Measurements from ENCODE around the gene FAM110A. TPM values are rescaled to one million over a fixed set of nuclear protein-coding genes. Genes with fewer than 3 reads are reported as not detected.
A peak's percentile ranks its signal among the peaks of the same experiment; 100 is the strongest.

The FAM110A gene
- total and polyA plus RNA-seq, 2 of the 8 experiments (the other 6 are each of a cell fraction or from before 2014, with no cell fraction given) = 10.1 to 10.9 TPM

DNA sequence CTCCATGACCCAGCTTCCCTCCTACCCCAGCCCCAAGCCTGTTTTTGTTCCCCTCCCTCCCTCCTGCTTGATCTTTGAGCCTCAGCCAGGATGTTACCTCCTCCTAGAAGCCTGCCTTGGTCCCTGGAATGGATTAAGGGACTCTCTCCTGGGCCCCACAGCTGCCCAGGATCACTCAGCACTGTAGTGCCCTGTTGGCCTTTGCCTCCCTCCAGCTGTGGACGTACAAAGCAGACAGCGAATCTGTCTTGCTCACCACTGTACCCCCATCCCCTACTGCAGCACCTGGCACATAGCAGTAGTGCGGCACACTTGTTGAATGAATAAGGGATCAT lies 11.8 kb upstream of the FAM110A start:
- H3K23me2 ChIP-seq (ENCODE audit: low read depth, low read length) = no peaks in the 10 kb centered on the region
- no peak overlapping the region for H2AK5ac ChIP-seq (ENCODE audit: low read depth, low read length)
- TF ChIP-seq JUN (IDR thresholded peaks at IDR 0.05; ENCODE audit: low read depth, low read length) (no peak), GABPA (IDR thresholded peaks at IDR 0.05; ENCODE audit: borderline replicate concordance, insufficient read depth, low read length) (no peak), RXRA (IDR thresholded peaks at IDR 0.05; ENCODE audit: insufficient read depth, low read depth, low read length) (no peak), TCF12 (IDR thresholded peaks at IDR 0.05; ENCODE audit: low read depth, low read length) (no peak), CBX5 (IDR thresholded peaks at IDR 0.05; ENCODE audit: low read depth, low read length) (no peak), EZH2 (IDR thresholded peaks at IDR 0.05; ENCODE audit: low read depth, low read length, severe bottlenecking) (no peak), MAFK (IDR thresholded peaks at IDR 0.05; ENCODE audit: low read depth, low read length) (no peak), FOSL1 (IDR thresholded peaks at IDR 0.05; ENCODE audit: insufficient read depth, low read depth, low read length) (no peak), CREB1 (IDR thresholded peaks at IDR 0.05) (no peak), TAF7 (optimal IDR thresholded peaks at IDR 0.05; ENCODE audit: borderline replicate concordance, low read depth, low read length) (no peak), BRCA1 (IDR thresholded peaks at IDR 0.05; ENCODE audit: low read depth, low read length) (no peak), TAF1 (IDR thresholded peaks at IDR 0.05; ENCODE audit: low read depth, low read length) (no peak), KDM1A (IDR thresholded peaks at IDR 0.05; ENCODE audit: borderline replicate concordance, low read length) (no peak), NRF1 (IDR thresholded peaks at IDR 0.05; ENCODE audit: low read depth, low read length) (no peak), POLR2A (IDR thresholded peaks at IDR 0.05; ENCODE audit: control extremely low read depth in 1 of 2, low read depth in 2 of 2, low read length in 2 of 2) (no peak), BCL11A (IDR thresholded peaks at IDR 0.05; ENCODE audit: low read depth in 2 of 2, low read length in 2 of 2) (no peak)

More for the DNA sequence above, 11.8 kb upstream of the FAM110A start:
- no peak overlapping the region for H3K14ac ChIP-seq (ENCODE audit: insufficient read length)
- DNase-seq (ENCODE audit: low read depth in 1 of 2, low spot score in 2 of 2) (no peak), FAIRE-seq (no peak)
- no peak overlapping the region for H3K27ac ChIP-seq (ENCODE audit: low read depth, low read length)
- no peaks in the 10 kb centered on the region for H3K79me2 ChIP-seq (ENCODE audit: control insufficient read depth in 1 of 2, insufficient read depth in 2 of 2, low read length in 2 of 2)
- H3K4me3 ChIP-seq (ENCODE audit: extremely low read depth in 1 of 4, insufficient read depth in 2 of 4, low read depth in 3 of 4, low read length in 4 of 4) = no peak overlapping the region
- H4K5ac ChIP-seq (ENCODE audit: insufficient read length, low read depth, low read length) = no peak overlapping the region
- no peak overlapping the region for H3K4ac ChIP-seq (replicated peaks; ENCODE audit: insufficient read length, low read depth, low read length)
- H3K18ac ChIP-seq (ENCODE audit: extremely low read depth, low read length) = no peak overlapping the region
- no peaks in the 10 kb centered on the region for H4K20me1 ChIP-seq (replicated peaks in 1 of 2; ENCODE audit: control insufficient read depth in 1 of 2, insufficient read depth in 2 of 2, low read length in 2 of 2)
- H3K36me3 ChIP-seq (ENCODE audit: control insufficient read depth in 2 of 4, insufficient read depth in 4 of 4, low read length in 3 of 4) = no peaks in the 10 kb centered on the region
- H2AFZ ChIP-seq (ENCODE audit: low read length) = 0 out of 2 replicates have a peak overlapping the region, but pooled peaks have one; percentile 36
- no peak overlapping the region for H3K56ac ChIP-seq (replicated peaks; ENCODE audit: insufficient read length, low read depth, low read length)
- no peak overlapping the region for H2BK120ac ChIP-seq (replicated peaks; ENCODE audit: low read depth, low read length)
- peaks cover 0 to 6% (median 0%) of the 10 kb centered on the region in 4 experiments; a peak in 1 of 7 replicates for H3K4me1 ChIP-seq (replicated peaks in 1 of 4; ENCODE audit: control insufficient read depth in 3 of 4, insufficient read depth in 4 of 4, low read length in 3 of 4)
- no peaks in the 10 kb centered on the region for H3K27me3 ChIP-seq (replicated peaks in 1 of 4; ENCODE audit: control insufficient read depth in 3 of 4, extremely low read depth in 1 of 4, insufficient read depth in 3 of 4, low read length in 3 of 4)
- no peak overlapping the region for H3K4me2 ChIP-seq (ENCODE audit: insufficient read depth in 1 of 2, low read depth in 2 of 2, low read length in 2 of 2)
- no peak overlapping the region for H2BK15ac ChIP-seq (ENCODE audit: low read length)
- no peak overlapping the region for H2BK5ac ChIP-seq (ENCODE audit: low read depth, low read length)
- H3K23ac ChIP-seq (ENCODE audit: insufficient read length) = no peak overlapping the region
- 82% methylated on average over 3 of the region's 3 CpGs; no CpG with 5 or more reads in 1 of the 2 experiments for WGBS, 2 experiments (ENCODE audit: extremely low coverage in 1 of 2, insufficient coverage in 1 of 2, insufficient read length in 1 of 2, insufficient replicate concordance in 2 of 2, low coverage in 1 of 2, low lambda C conversion rate in 2 of 2, missing lambda C conversion rate in 1 of 2)
- no peaks in the 10 kb centered on the region for H3K79me1 ChIP-seq (ENCODE audit: low read depth, low read length)
- CTCF ChIA-PET (ENCODE audit: partially characterized antibody) = interaction anchor here (0.8 to 10.2 kb wide), 2 partner anchors 29 to 135 kb away, joined by 4 to 153 read pairs; no protein-coding TSS in a partner anchor
- no peak overlapping the region for H4K91ac ChIP-seq (replicated peaks; ENCODE audit: insufficient read length, low read length)
- peak overlapping the region; percentile 9; the same call in 1 of the 2 replicates for H4K8ac ChIP-seq (ENCODE audit: extremely low read depth, insufficient read depth, low read length)
- no peaks in the 10 kb centered on the region for H3K9me3 ChIP-seq (ENCODE audit: insufficient read depth in 2 of 2, low read depth in 1 of 2, low read length in 1 of 2)
- POLR2A ChIA-PET (ENCODE audit: partially characterized antibody) = interaction anchor here (1.5 kb wide), 1 partner anchor 11 kb away, joined by 5 read pairs; the partner anchor contains the start of gene FAM110A
- no peak overlapping the region for H2BK12ac ChIP-seq (ENCODE audit: low read depth, low read length)
- H3K9ac ChIP-seq (replicated peaks in 1 of 4; ENCODE audit: extremely low read depth in 1 of 4, low read depth in 3 of 4, low read length in 3 of 4) = no peak overlapping the region
- no peak overlapping the region for H2BK20ac ChIP-seq (ENCODE audit: low read length)
